Limb (tissue), 2 donors: ENCODE data around the gene C2orf74.
"Not testable (repeated sequence)": the region's sequence is repeated elsewhere in the genome, so short reads cannot be mapped to it uniquely, and the experiment has no call there.

Source experiments
- DNase-seq, 2 donors: peaks; one replicate each; pipeline ENCODE4 v3.0.0-alpha.2; 2016; ENCODE audit errors: extremely low spot score in 2 of 2

The C2orf74 gene

GRCh38 chr2:61161888-61162287 is at the start of gene C2orf74:
Gene C2orf74, plus strand, starts transcription at chr2:61162188. Its CDS starts 327 bp downstream, at chr2:61162515.
- DNase-seq, result no peak

- DNase-seq, result no peak
Measured at GRCh38 chr2:61114147-61114546, 47.8 kb upstream of the C2orf74 start.

GRCh38 chr2:61116302-61116701 is 45.7 kb upstream of the C2orf74 start:
- DNase-seq, result no peak

GRCh38 chr2:61117534-61117933 is 44.5 kb upstream of the C2orf74 start:
- no peak for DNase-seq

DNA sequence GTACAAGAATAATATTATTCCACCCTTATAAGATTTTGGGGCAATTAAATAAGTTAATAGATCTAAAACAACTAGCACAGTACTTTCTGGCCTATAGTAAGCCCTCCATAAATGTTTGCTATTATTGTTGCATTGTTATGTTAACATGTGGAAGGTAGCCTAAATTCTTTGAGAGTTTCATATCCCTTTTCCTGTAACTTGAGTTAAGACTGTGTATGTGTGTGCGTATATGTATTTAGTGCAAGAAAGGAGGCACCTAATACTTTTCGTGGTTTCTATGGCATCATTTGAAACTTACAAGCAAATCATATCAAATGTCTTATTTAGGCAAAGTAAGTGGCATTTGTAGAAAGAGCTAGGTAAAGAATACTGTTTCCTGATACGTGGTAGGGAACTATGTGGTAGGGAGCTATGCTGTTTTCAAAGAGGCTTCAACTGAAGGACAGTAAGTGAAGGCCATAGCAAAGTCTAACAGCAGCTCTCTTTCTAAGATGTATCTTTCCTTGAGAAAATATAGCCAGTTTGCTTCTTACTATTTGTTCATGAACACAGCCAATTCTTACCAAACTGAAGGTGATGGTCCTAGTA is 36.8 kb upstream of the C2orf74 start:
- DNase-seq, result no peak

- no peak for DNase-seq
Measured at GRCh38 chr2:61125798-61126197, 36.2 kb upstream of the C2orf74 start.

DNA sequence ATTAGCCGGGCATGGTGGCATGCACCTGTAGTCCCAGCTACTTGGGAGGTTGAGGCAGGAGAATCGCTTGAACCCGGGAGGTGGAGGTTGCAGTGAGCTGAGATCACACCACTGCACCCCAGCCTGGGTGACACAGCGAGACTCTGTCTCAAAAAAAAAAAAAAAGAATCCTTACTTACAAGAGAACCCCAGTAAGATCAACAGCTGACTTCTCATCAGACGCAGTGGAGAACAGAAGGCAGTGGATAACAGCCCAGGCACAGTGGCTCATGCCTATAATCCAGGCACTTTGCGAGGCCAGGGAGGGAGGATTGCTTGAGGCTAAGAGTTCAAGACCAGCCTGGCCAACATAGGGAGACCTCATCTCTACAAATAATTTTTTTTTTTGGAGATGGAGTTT is 33.9 kb upstream of the C2orf74 start:
- DNase-seq, result not testable (repeated sequence)

DNA sequence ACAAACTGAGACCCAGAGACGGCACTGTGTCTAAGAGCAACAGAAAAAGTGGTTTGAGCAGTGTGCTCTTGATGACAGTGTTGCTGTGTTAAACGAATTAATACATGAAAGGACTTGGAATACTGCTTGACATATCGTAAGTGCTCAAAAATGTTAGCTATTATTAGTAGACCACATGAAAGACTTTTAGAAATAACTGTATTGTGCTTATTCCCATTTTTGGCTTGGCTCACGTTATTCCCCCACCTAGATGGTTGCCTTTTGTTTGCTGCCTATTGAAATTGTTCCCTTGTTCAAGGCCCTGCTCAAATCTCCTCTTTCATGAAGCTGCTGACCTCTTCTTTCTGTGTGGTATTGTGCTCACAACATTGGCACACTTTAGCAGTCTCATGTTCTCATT is 27.8 kb upstream of the C2orf74 start:
- no peak for DNase-seq

GRCh38 chr2:61135510-61135909 is 26.5 kb upstream of the C2orf74 start:
- DNase-seq, result peak in 1 of 2 donors; percentile 60

GRCh38 chr2:61138859-61139258 is 23.1 kb upstream of the C2orf74 start:
- no peak for DNase-seq

GRCh38 chr2:61141151-61141550 is 20.8 kb upstream of the C2orf74 start:
- DNase-seq, result no peak

DNA sequence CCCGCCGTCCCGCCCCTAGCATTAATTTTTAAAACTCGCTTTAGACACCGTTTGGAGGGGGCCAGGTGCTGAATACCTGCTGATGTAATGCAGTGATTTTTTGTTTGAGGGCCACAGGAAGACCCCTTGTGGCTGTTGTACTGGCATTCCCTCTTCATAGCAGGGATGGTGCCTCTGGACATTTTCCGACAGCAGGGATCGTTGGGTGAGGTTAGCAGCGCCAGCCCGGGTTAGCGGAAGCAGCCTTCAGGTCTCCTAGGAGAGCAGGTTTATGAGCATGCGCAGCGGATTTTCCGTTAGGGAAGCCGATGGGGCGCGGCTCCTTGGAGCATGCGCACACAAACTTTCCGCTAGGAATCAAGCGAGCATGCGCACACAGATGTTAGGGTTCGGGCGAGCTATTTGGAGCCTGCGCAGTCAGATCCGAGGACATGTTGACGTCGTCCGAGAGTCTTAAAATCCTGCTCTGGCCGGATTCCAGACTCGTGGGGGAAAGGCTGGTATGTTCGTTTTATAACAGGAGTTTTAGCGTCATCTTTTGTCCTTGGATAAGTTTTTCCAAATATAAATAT is 17.2 kb upstream of the C2orf74 start:
- peak; percentile 96 to 99 for DNase-seq

GRCh38 chr2:61145990-61146389 is 16.0 kb upstream of the C2orf74 start:
- DNase-seq, result no peak

DNA sequence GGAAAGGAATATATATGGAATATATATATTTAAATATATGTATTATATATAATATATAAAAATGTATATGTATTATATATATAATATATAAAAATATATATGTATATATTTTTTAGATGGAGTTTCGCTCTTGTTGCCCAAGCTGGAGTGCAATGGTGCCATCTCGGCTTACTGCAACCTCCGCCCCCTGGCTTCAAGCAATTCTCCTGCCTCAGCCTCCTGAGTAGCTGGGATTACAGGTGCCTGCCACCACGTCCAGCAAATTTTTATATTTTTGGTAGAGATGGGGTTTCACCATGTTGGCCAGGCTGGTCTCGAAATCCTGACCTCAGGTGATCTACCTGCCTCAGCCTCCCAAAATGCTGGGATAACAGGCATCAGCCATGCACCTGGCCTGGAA is 13.9 kb upstream of the C2orf74 start:
- DNase-seq, result not testable (repeated sequence)

DNA sequence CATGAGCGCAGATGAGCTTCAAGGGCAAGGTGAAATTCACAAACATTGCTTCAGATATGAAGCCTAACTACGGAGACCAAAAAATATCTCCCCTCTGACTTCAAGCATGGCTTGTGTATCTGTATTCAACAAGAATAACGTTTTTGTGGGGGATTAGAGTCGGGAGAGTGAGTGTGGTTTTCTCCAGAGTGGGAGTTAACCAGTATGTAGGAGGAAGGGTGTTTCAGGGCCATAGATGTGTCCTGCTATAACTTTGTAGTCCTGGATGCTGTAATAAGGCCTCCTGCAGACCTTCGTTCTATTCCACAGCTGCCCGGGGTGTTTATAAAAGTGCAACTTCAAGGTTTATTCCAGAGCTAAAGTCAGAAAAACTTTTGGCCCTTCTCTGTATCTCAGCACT is 12.9 kb upstream of the C2orf74 start:
- no peak for DNase-seq

DNA sequence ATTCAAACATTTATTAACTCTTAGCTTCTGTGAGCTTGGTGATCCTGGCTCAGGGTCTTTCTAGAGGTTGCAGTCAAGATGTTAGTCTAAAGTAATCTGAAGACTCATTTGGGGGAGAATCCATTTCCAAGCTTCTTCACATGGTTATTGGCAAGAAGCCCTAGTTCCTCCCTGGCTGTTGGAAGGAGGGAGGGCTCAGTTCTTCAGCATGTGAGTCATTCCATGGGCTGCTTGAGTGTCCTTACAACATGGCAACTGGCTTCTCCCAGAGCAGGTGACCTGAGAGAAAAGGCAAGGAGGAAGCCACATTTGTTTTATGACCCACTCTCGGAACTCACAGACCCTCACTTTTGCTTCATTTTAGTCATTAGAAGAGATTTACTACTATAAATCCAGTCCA is 10.6 kb upstream of the C2orf74 start:
- no peak for DNase-seq

DNA sequence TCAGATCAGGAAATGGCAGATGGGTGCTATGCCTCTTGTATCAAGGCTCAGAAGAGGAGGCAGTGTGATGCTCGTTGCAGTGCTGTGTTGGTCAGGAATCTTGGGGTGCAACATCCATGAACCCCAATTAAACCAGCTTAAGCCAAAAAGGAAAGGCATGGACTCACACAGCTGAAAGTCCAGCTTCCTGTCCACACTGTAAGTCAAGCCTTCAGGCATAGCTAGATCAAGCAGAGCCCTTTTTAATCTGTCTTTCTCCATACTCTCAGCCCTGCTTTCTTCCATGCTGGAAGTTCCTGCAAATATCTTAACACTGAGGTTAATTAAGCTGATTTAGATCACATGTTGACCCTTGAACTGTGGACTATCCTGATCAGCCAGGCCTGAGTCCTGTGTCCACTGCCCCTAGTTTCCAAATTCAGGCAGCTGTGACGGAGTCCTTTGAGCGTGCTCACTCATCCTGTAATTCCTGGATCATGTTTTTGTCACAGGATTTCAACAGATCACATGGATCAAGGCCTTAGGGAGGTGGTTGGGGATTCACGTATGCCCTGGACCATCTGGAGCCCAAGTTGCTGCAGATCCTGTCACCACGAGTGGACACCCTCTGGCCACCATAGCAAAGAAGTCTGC is 4.5 kb upstream of the C2orf74 start:
- no peak for DNase-seq

DNA sequence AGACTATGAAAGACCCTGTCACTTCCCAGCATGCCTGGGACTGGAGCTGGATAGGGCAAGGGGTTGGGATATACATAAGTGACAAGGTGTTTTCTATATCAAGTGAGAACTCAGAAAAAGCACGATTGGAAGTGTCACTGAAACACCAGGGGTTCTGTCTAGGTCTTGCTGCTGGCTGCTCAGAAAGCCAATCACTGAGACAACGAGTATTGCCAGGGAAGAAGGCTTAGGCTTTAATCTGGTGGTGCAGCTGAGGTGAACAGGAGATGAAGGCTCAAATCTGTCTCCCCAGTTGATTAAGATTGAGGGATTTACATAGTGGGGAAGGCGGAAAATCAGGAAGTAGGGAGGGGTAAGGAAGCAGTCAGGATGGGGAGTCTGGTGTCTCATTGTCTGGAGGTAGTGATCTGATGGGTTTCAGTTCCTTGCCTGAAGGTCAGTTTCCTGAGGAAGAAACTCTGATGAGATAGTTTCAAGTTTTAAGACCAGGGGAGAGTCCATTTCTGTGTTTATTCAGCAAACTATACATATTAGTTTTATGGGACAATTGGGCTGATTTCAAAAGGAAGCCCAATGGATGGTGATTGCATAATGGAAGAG is 3.5 kb upstream of the C2orf74 start:
- DNase-seq, result no peak

GRCh38 chr2:61162721-61163120 is 733 bp downstream of the C2orf74 start:
- DNase-seq, result no peak

DNA sequence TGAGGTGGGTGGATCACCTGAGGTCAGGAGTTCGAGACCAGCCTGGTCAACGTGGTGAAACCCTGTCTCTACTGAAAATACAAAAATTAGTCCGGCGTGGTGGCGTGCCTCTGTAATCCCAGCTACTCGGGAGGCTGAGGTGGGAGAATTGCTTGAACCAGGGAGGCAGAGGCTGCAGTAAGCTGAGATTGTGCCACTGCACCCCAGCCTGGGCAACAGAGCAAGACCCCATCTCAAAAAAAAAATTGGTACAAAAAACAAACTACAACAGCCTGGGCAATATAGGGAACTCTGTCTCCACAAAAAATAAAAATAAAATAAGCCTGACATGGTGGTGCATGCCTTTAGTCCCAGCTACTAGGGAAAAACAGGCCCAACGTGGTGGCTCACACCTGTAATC is 3.1 kb downstream of the C2orf74 start:
- not testable (repeated sequence) for DNase-seq

GRCh38 chr2:61165946-61166345 is 4.0 kb downstream of the C2orf74 start:
- DNase-seq, result no peak

DNA sequence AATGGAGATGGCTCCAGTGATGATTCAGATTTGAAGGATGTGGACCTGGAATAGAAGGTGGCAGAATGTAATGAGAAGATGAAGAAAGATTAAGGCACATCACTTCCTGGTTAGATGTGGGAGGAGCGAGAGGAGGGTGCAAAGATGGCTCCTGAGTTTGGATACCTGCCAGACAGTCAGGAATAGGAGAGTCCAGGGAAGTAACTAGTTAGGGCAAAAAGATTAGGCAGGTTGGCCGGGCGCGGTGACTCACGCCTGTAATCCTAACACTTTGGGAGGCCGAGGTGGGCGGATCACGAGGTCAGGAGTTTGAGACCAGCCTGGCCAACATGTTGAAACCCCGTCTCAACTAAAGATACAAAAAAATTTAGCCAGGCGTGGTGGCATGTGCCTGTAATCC is 5.6 kb downstream of the C2orf74 start:
- DNase-seq, result no peak

DNA sequence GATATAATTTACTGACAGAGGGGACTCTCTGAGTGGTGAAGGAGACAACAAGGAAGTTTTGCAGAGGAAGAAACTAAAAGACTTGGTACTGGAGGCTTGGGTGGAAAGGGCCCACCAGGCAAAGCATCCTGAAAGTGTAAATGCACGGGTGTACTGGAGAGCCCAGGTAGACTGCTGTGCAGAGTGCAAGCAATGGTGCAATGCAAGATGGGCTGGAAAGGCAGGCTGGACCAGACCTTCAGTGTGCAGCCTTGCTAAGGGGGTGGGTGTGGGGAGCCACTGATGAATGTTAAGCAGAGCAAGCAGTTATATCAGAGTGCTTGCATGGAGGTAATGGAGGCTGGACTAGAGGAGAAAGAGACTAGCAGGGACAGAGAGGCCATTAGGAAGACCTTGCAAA is 10.7 kb downstream of the C2orf74 start:
- DNase-seq, result no peak
